OCI-LY7 (cell line): ENCODE measurements around the gene JAZF1. TPM values are rescaled to one million over a fixed set of nuclear protein-coding genes. Genes with fewer than 3 reads are reported as not detected.

ENCODE experiments used
- BruUV-seq: library from RNA; stranded (reverse); fragments of 400-500 nt; replicated peaks from 2 replicates; lab custom pipeline; 2021; lab: Mats Ljungman, UMichigan
- CTCF ChIA-PET: fragments of 300-600 bp; sonication (Branson Sonifier 250); formaldehyde crosslinking; loops from one replicate; lab custom pipeline; 2022; ENCODE audit warnings: antibody characterized with exemption; ENCODE audit not compliant: unreplicated experiment; lab: Charles Lee
- POLR2A ChIA-PET: fragments of 300-600 bp; sonication (Branson Sonifier 250); formaldehyde crosslinking; loops from one replicate; lab custom pipeline; 2022; ENCODE audit warnings: antibody characterized with exemption; lab: Charles Lee
- DNase-seq: peaks from one replicate; pipeline ENCODE4 v3.0.0-alpha.2; 2015; ENCODE audit warnings: low spot score
- H2AFZ ChIP-seq: fragments of 200-600 bp; sonication (generic), shearing (Covaris generic); 2 replicates; pipeline ENCODE4 v1.6.1; 2014; ENCODE audit warnings: mild to moderate bottlenecking, antibody characterized with exemption, low read length, moderate library complexity
- H3K27ac ChIP-seq: fragments of 200-600 bp; sonication (generic); 2 replicates; pipeline ENCODE4 v1.5.1; 2014; ENCODE audit warnings: mixed run types, low read depth, mild to moderate bottlenecking, moderate library complexity, low read length, inconsistent platforms; ENCODE audit not compliant: poor library complexity, severe bottlenecking
- H3K36me3 ChIP-seq: fragments of 200-600 bp; sonication (generic); 2 replicates; pipeline ENCODE4 v1.6.1; 2014; ENCODE audit warnings: mild to moderate bottlenecking, antibody characterized with exemption, low read length, moderate library complexity, mixed read lengths; ENCODE audit not compliant: insufficient read depth
- H3K4me1 ChIP-seq: fragments of 200-600 bp; sonication (generic); 2 replicates; pipeline ENCODE4 v1.5.1; 2014; ENCODE audit warnings: mild to moderate bottlenecking, low read length; ENCODE audit not compliant: insufficient read depth, poor library complexity, severe bottlenecking
- H3K4me2 ChIP-seq: fragments of 200-600 bp; sonication (generic); 2 replicates; pipeline ENCODE4 v1.6.1; 2014; ENCODE audit warnings: mild to moderate bottlenecking, low read length
- H3K4me3 ChIP-seq: fragments of 200-600 bp; sonication (generic); 2 replicates; pipeline ENCODE4 v1.5.1; 2014; ENCODE audit warnings: mild to moderate bottlenecking, low read depth, low read length; ENCODE audit not compliant: poor library complexity, severe bottlenecking
- H3K79me2 ChIP-seq: fragments of 200-600 bp; sonication (generic); 2 replicates; pipeline ENCODE4 v1.6.1; 2016; ENCODE audit warnings: low read depth, mild to moderate bottlenecking, low read length, moderate library complexity, mixed read lengths; ENCODE audit not compliant: insufficient read depth
- H3K9me2 ChIP-seq: fragments of 200-600 bp; sonication (generic); 2 replicates; pipeline ENCODE4 v1.6.1; 2016; ENCODE audit warnings: mild to moderate bottlenecking, low read length, mixed read lengths; ENCODE audit not compliant: insufficient read depth
- H3K9me3 ChIP-seq: fragments of 200-600 bp; sonication (generic); 2 replicates; pipeline ENCODE4 v1.6.1; 2014; ENCODE audit warnings: mild to moderate bottlenecking, mixed run types, low read length, mixed read lengths
- H4K20me1 ChIP-seq: fragments of 200-600 bp; sonication (generic); 2 replicates; pipeline ENCODE4 v1.6.1; 2014; ENCODE audit warnings: mild to moderate bottlenecking, antibody characterized with exemption, low read length, moderate library complexity, mixed read lengths; ENCODE audit not compliant: insufficient read depth
- CTCF ChIP-seq: fragments of 200-600 bp; sonication (generic); conservative IDR thresholded peaks from 2 replicates; pipeline ENCODE4 v1.5.1; 2014; ENCODE audit warnings: mild to moderate bottlenecking, antibody characterized with exemption, low read length, moderate library complexity, mixed read lengths
- EZH2phosphoT487 ChIP-seq: fragments of 200-600 bp; sonication (generic); IDR thresholded peaks from 2 replicates; pipeline ENCODE4 v1.6.1; 2018; ENCODE audit warnings: low read depth, borderline replicate concordance, mild to moderate bottlenecking, mixed run types, antibody characterized with exemption, low read length, moderate library complexity, mixed read lengths
- intact Hi-C: fragments of 100-400 bp; cut with micrococcal nuclease; formaldehyde crosslinking; loops from one replicate; pipeline ENCODE4 v1.10.0; 2022; ENCODE audit not compliant: unreplicated experiment
- total RNA-seq, 2 experiments: library from RNA; depleted of rRNA in 1 of 2; stranded (reverse); fragments of >200 nt in 1 of 2; shearing (Covaris generic) in 1 of 2; gene quantifications; 2 replicates each; pipeline ENCODE4 v1.2.3, GENCODE V29; 2014 to 2022

The JAZF1 gene
- total RNA-seq, 2 experiments from 2014 or later: 6.3 to 25.0 TPM

- peak overlapping the region; percentile 77 for H3K4me2 ChIP-seq
- no peaks in the 10 kb centered on the region for H3K9me2 ChIP-seq
- no peak for DNase-seq
- H3K79me2 ChIP-seq: peaks cover 82% of the 10 kb centered on the region; the same call in 1 of the 2 replicates
- ChIA-PET POLR2A (interaction anchor here (1.1 to 3.6 kb wide), 5 partner anchors 9 to 43 kb away, joined by 3 to 23 read pairs (median 5); no protein-coding TSS in a partner anchor), CTCF (interaction anchor here (3.6 kb wide), 1 partner anchor 20 kb away, joined by 10 read pairs; no protein-coding TSS in a partner anchor)
- intact Hi-C loops: no loop called here
- no peak overlapping the region for H2AFZ ChIP-seq
- peak overlapping the region; percentile 8 for H3K27ac ChIP-seq
- H3K4me1 ChIP-seq: peaks cover 99% of the 10 kb centered on the region
- H3K36me3 ChIP-seq: peaks cover 12% of the 10 kb centered on the region; the same call in 1 of the 2 replicates
- TF ChIP-seq CTCF (peak; percentile 57), EZH2phosphoT487 (no peak)
- H4K20me1 ChIP-seq: no peaks in the 10 kb centered on the region
- no peaks in the 10 kb centered on the region; the same call in 1 of the 2 replicates for H3K9me3 ChIP-seq
- no peak overlapping the region for H3K4me3 ChIP-seq
- no TSS peak for BruUV-seq
Measured at GRCh38 chr7:28163949-28164348, 16.6 kb downstream of the JAZF1 start.

- POLR2A ChIA-PET: interaction anchor here (1.6 kb wide), 2 partner anchors 10 to 23 kb away, joined by 6 to 7 read pairs; no protein-coding TSS in a partner anchor
- Histone ChIP-seq H3K79me2 (peaks cover 86% of the 10 kb centered on the region; the same call in 1 of the 2 replicates), H3K4me2 (peak overlapping the region; percentile 55), H3K4me1 (peaks cover 99% of the 10 kb centered on the region), H3K36me3 (peaks cover 12% of the 10 kb centered on the region; the same call in 1 of the 2 replicates), H3K9me2 (no peaks in the 10 kb centered on the region), H3K4me3 (no peak overlapping the region), H3K9me3 (no peaks in the 10 kb centered on the region; the same call in 1 of the 2 replicates), H4K20me1 (no peaks in the 10 kb centered on the region), H3K27ac (peak overlapping the region; percentile 49), H2AFZ (0 out of 2 replicates have a peak overlapping the region, but pooled peaks have one; percentile 8)
- intact Hi-C loops: no loop called here
- no TSS peak for BruUV-seq
- peak; percentile 58 for DNase-seq
- no peak for TF ChIP-seq EZH2phosphoT487
- TF ChIP-seq CTCF: no peak
- CTCF ChIA-PET: no interaction called here
Measured at GRCh38 chr7:28161331-28161730, 19.3 kb downstream of the JAZF1 start.

- Histone ChIP-seq H3K79me2 (peaks cover 86% of the 10 kb centered on the region; the same call in 1 of the 2 replicates), H3K4me1 (peaks cover 99% of the 10 kb centered on the region), H3K27ac (peak overlapping the region; percentile 49), H3K4me3 (peak overlapping the region; percentile 18), H3K9me3 (no peaks in the 10 kb centered on the region; the same call in 1 of the 2 replicates), H3K9me2 (no peaks in the 10 kb centered on the region), H3K4me2 (peak overlapping the region; percentile 55), H4K20me1 (no peaks in the 10 kb centered on the region), H2AFZ (no peak overlapping the region), H3K36me3 (peaks cover 12% of the 10 kb centered on the region; the same call in 1 of the 2 replicates)
- TF ChIP-seq CTCF (no peak), EZH2phosphoT487 (no peak)
- BruUV-seq: no TSS peak
- intact Hi-C loops: no loop called here
- no peak for DNase-seq
- ChIA-PET CTCF (no interaction called here), POLR2A (interaction anchor here (0.6 to 1.6 kb wide), 4 partner anchors 10 to 91 kb away, joined by 3 to 7 read pairs (median 6); no protein-coding TSS in a partner anchor)
Measured at GRCh38 chr7:28160551-28160991, 20.0 kb downstream of the JAZF1 start.
